COR-L47 (cell line): Measurements from ENCODE around the gene FBXW12.

Experiments used
- DNase-seq: peaks from one replicate; lab custom pipeline; 2025; lab: John Stamatoyannopoulos, UW

FBXW12 gene

GRCh38 chr3:48422272-48422671 lies 50.3 kb downstream of the FBXW12 start:
- DNase-seq, result no peak

- DNase-seq, result no peak
Observed at GRCh38 chr3:48422681-48423080, 50.7 kb downstream of the FBXW12 start.

DNA sequence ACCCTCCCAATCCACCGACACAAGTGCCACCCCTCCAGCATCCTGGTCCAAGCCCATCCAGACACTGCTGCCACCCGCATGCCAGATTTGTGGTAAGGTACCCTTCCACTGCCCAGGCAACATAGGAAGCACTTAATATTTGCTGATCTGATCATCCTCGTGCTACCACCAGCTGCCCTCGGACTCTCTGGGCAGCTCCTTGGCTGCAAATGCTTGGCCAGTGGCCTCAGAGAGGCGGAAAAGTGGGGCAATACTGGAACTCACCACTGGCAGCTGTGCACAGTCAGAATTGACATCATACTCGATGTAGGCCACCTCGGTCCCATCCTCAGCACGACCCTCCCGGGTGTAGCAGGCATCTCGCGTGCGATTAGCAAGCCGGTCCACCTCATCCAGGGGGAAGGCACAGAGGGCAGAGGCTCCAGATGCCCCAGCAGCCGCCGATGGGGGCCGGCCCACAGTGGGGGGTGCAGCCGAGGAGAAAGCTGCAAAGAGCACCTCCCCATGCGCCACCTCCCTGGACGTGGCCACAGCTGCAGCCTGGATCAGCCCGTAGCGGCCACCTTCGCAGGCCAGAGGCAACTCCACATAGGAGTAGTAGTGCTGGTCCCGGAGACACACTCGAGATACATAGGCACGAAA lies 51.3 kb downstream of the FBXW12 start:
- no peak for DNase-seq

DNA sequence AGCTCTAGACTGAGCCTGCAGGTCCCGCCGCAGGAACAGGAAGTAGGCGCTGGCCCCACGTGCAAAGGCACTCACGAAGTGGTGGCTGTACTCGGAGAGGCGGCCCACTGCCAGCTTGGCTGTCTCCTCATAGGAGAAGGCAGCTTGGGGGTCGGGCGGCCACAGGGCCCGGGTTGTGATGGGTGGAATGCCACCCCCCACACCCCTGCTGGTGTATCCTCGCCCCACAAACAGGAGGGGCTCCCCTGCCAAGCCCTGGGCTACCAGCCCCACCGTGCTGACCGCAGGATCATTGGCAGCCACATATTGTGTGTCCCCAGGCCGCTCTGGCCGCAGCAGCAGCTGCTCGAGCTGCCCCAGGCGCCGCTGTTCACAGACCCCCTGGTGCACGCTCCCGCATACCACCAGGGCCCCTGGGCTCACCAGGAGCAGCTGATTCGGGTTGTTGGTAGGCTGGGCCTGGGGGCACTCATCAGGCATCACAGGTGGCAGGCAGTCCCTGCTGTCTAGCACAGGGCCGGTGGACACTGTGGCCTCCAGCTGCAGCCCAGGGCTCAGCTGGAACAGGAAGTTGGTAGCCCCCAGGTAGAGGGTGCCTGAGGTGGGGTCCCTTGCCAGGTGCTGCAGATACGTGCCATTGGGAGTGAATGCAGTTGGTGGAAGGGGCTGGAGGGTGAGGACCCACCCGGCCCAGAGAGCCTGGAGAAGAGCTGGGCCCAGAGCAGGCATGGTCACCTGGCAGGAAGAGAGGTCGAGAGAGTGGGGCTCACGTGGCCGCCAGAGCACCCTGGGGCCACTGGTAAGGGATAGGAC lies 52.1 kb downstream of the FBXW12 start:
- DNase-seq, result no peak

DNA sequence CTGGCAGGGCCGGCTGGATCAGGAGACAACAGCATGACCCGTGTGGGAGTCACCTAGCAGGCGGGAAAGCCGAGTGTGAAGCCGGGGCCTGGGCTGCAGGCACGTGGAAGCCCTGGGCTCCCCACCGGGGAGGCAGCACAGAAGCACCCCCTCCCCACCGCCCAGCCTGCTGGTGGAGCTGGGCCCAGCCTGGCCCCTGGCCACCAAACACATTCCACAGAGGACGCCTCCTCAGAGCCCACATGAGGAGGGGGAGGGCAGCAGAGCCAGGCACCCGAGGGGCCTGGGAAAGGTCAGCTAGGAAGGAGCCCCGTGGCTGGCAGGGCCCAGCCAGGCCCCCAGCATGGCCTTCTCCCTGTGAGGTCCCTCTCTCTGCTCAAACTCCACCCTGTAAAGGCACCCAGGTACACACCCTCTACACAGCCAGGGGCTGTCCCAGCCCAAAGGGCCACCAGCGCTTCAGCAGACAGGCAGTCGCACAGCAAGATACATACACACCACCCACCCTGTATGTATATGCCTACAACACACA lies 53.3 kb downstream of the FBXW12 start:
- no peak for DNase-seq

GRCh38 chr3:48426401-48426909 lies 54.4 kb downstream of the FBXW12 start:
- DNase-seq, result no peak

DNA sequence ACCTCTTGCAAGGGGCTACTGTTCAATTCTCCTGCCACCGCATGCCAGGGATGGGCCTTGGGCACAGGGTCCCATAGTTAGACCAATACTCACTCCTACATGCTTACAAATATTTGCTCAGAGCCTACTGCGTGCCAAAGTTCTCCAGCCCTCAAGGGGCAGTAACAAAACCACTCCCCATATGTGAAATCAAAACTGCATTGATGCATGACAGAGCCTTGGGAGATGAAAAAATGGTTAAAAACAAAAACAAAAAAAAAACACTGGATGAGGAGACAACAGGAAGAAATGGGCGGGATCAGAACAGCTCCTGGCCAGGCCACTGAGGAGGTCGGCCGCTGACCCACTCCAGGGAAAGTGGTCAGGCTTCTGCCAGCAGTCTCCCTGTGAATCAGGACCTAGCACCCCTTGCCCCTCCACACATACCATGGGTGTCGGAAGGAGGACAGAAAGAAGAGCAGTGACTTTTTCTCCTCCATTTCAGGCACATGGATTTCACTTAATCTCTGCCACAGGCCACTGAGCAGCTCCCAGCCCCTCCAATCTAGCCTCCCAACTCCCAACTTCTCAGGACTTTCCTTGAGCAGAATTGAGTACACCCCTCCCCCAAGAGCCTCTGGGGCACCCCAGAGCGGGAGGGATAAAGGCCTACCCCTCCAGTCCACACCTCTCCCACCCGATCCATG lies 55.1 kb downstream of the FBXW12 start:
- no peak for DNase-seq

GRCh38 chr3:48427630-48427962 lies 55.6 kb downstream of the FBXW12 start:
- no peak for DNase-seq

GRCh38 chr3:48428088-48428571 lies 56.1 kb downstream of the FBXW12 start:
- DNase-seq, result no peak

DNA sequence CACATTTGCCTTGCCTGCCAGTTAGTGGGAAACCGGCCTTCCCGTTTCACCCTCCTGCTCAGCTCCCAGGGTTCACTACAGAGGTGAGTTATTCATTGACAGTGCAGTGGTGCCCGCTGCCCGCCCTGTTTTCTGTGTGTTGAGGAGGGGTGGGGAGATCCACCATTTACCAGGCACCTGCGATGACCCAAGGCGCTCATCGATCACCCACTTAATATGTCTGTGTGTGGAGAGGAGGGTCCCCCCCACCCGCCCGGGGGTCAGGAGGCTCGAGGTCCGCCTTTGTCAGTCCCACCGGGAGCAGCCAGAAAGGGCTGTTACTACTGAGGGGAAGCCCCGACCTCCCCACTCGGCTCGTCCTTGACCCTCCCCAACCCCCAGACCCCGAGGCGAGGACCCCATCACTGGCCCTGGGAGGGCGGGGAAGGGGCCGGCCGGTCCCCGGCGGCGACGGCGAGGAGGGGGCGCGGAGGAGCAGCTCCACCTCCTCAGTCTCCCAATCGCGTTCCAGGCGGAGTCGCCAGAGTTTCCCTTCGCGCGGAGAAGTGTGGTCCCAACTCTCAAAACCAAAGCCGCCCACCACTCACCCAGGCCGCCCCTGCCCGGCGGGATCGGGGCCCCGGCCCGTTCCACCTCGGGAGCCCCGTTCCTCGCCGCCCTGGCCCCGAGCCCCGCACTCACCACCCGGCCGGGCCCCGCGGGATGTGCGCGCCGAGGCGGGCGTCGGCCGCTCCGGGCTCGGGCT lies 56.7 kb downstream of the FBXW12 start:
- peak; percentile 4 for DNase-seq

DNA sequence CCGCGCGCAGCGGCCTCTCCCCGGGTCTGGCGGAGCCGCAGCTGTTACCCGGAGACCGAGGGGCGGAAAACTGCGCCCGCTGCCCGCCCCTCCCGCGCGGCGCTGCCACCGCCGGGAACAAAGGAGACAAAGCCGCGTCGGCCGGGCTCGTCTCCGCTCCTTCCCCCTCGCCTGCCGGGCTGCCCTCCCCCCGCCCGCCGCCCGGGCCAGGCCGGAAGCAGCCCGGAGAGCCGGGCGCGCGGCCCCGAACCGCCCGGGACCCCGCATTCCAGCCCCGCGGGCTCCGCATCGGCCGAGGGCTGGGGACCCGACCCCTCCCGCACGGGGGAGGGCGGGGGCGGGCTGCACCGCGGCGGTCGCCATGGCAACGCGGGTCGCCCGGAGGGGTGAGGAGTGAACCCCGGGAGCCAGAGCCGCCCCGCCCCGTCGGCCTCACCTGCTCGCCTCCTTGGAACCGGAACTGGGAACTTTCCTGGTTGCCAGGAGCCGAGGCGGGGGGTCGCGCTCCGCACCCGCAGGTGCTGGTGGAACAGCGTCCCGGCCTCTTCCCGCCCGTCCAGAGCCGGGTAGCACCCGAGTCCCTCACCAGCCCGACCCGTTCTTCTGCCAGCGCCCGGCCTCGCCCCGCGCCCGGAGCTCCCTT lies 57.4 kb downstream of the FBXW12 start:
- peak; percentile 78 for DNase-seq

- DNase-seq, result peak; percentile 66
Observed at GRCh38 chr3:48429960-48430707, 58.1 kb downstream of the FBXW12 start, which contains the start of gene PLXNB1. TSS of gene PLXNB1 (minus strand) at chr3:48430086. CDS start at chr3:48424611, 5,475 bp downstream.

GRCh38 chr3:48430708-48431101 lies 58.7 kb downstream of the FBXW12 start:
- DNase-seq, result no peak

DNA sequence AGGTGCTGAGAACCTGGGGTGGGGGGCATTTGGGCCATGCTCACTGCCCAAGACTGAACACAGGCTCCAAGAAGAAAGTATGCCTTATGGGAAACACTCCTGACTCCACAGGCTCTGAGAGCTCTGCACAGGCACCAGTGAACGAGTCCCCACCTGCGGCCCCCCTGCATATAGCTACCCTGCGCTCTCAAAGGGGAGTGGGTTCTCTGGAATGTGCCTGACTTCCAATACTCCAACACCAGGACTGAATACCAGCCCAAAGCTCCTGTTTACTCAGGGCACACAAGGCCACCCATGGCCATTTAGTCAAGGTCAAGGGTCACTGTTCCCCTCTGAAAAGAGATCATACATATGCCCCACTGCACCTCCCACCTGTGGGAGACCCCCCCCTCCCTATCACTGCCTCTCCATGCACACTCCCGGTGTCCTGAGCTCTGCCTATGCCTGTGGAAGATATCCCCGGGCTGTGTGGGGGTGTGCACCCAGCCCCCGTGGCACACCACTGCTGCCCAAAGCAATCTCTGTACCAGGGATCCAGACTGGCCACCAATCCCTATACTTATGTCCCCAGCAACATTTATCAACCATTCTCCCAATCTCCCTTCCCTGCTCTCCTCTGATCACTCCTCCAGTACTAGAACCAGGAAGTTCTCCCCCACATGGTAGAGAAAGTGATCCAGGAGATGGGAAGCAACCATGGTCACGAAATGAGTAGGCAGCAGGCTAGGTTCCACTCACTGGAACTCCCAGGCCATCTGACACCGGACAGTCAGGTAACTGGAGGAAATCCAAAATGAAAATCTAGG lies 59.4 kb downstream of the FBXW12 start:
- no peak for DNase-seq

DNA sequence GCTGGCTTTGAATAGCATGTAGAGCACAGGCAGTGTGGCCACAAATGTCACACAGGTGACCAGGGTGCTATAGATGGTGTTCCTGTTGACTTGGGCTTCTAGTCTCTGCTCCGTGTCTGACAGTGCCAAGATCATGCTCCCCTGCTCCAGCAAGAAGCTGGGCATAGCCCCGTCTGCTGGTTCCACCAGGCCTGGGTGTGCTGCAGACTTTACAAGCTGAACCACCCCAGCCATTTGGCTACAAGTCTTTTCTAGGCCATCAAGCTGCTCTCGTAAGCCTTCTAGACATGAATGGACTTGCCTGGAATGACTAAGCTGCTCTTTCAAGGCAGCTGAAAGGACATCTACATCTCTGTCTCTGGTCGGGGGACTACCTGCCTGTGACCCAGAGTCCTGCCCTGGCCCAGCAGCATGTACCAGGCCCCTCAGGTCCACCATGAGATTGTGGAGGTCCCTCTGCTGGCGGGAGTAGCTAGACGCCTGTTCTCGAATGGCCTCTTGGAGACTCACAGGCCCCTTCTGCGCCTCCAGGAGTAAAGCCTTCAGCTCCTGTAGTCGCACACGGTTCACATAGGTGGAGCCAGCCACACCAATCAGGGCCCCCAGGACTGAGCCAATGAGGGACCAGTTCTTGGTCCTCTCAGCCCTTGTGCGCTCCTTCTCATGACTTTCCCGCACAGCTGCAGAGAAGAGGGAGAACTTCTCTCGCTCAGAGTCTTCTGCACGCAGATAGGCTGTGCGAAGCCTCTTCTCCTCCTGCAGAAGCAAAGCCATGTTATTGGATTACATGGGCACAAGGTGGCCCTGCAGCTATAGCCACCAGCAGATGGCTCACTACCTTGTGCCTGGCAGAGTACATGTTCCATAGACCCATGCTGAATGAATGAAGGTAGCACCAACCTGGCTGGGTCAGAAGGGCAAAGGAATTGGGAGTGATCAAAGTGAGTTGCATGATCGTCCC lies 60.7 kb downstream of the FBXW12 start:
- DNase-seq, result no peak

GRCh38 chr3:48433472-48434118 lies 61.6 kb downstream of the FBXW12 start:
- no peak for DNase-seq

DNA sequence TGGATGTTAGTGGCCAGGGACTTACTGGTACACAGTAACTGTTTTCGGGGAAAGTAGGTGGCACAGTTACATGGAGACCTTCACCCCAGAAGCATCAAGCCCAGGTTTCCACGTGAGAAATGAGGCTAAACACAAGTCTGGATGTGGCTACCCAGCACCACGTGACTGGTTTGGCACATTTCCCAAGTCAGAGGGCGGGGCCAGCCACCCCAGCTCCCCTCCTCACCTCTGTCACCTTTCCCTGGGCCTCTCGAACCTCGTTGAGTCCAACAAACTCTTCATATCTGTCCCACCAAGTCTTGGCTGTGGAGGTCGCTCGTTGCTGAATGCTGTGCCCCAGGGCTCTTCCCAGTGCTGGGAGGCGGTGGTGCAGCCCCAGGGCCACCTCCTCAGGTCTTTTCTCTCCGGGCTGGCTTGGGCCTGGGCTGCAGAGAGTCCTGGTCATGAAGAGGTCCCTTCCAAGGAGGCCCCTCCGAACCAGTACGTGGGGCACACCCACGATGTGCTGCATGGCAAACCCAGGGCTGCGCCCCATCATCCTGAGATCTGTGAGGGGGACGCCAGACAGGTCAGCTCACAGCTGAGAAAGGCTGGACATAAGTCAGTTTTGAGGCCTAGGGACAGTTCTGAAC lies 62.7 kb downstream of the FBXW12 start:
- DNase-seq, result no peak
